HL-60 (cell line): ENCODE results near the gene BLOC1S5.

ENCODE experiments used
- CTCF ChIP-seq: IDR thresholded peaks from one replicate; pipeline ENCODE4 v1.5.1; 2011; ENCODE audit warnings: low read length, control low read depth, inconsistent platforms; ENCODE audit not compliant: insufficient read depth
- GABPA ChIP-seq: IDR thresholded peaks from 2 replicates; pipeline ENCODE4 v1.6.1; 2012; ENCODE audit warnings: low read depth
- POLR2AphosphoS5 ChIP-seq: IDR thresholded peaks from 2 replicates; pipeline ENCODE4 v1.6.1; 2012; ENCODE audit warnings: low read depth
- REST ChIP-seq: IDR thresholded peaks from 2 replicates; pipeline ENCODE4 v1.6.1; 2012; ENCODE audit warnings: low read depth; ENCODE audit not compliant: insufficient replicate concordance

- TF ChIP-seq POLR2AphosphoS5 (no peak), CTCF (no peak), REST (no peak), GABPA (no peak)
Measured at GRCh38 chr6:8026800-8027199, 37.4 kb downstream of the BLOC1S5 start.
